Measurements from ENCODE around the gene SRGN. TPM values are rescaled to one million over a fixed set of nuclear protein-coding genes. Genes with fewer than 3 reads are reported as not detected.
A peak's percentile ranks its signal among the peaks of the same experiment; 100 is the strongest.

The SRGN gene
- total and polyA plus RNA-seq, 2 of the 13 experiments (the other 11 are each of a cell fraction or from before 2014, with no cell fraction given) = 0.09 TPM; not detected in 1

DNA sequence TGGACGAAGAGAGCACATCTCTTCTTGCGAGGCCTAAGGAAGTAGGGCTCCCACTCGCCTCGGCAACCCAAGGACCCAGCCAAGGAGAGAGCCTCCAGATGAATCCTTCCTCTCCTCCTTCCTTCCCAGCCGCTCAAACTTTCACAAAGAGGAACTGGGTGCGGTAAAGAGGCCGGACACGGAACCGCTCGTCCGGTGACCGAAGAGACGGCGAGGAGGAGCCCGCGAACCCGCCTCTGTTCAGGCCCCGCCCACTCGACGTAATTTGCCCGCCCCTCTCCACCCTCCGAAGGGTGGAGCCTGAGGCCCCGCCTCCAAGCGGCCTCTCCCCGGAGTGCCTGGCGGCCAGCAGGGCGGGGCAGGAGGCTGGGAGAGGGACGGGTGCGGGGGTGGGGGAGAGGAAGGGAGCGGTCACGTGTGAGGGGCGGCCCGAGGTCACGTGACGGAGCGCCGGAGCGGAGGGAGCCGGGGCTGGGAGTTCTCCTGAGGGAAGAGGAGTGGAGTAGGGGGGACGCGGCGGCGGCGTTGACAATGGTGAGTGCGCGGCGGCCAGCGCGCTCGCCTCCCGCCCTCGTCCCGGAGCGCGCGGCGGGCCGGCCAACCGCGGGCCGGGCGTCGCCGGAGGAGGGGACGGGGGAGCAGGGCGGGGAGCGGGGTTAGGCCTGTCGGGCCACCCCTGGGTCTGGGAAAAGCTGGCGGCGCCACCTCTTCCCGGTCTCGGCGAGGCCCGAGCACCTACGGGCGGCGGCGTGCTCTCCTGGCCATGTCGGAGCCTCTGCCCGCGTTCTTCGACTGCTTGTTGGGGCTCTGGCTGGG lies 36.1 kb downstream of the SRGN start, which contains the start of gene VPS26A (continued):
- TF ChIP-seq, protein P1, sequence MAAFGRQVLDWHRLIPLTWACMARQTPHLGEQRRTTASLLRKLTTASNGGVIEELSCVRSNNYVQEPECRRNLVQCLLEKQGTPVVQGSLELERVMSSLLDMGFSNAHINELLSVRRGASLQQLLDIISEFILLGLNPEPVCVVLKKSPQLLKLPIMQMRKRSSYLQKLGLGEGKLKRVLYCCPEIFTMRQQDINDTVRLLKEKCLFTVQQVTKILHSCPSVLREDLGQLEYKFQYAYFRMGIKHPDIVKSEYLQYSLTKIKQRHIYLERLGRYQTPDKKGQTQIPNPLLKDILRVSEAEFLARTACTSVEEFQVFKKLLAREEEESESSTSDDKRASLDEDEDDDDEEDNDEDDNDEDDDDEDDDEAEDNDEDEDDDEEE (CRISPR knock-in tag; IDR thresholded peaks at IDR 0.05) = peak; percentile 96
- TF ChIP-seq CHCHD3 (CRISPR knock-in tag; IDR thresholded peaks at IDR 0.05) = no peak
- TF ChIP-seq ZNF343 (CRISPR knock-in tag; IDR thresholded peaks at IDR 0.05) = 0 out of 2 replicates have a peak, but pooled peaks have one; percentile 50
- TF ChIP-seq, protein P2, sequence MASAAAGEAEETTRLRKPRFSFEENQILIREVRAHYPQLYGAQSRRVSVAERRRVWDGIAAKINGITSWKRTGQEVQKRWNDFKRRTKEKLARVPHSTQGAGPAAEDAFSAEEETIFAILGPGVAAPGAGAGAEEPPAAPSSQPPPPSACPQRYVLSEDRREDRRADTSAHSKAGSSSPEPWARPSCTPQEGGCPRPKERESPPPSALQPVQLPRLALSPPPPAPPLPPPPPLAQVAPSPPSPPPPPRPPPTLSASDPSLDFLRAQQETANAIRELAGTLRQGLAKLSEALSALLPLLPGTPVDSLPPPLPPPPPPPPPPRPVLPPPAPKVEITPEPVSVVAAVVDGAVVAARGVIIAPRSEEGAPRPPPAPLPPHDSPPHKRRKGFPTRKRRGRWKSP (CRISPR knock-in tag; IDR thresholded peaks at IDR 0.05) = no peak; the same call in none of the 2 replicates
- TF ChIP-seq, protein P3, sequence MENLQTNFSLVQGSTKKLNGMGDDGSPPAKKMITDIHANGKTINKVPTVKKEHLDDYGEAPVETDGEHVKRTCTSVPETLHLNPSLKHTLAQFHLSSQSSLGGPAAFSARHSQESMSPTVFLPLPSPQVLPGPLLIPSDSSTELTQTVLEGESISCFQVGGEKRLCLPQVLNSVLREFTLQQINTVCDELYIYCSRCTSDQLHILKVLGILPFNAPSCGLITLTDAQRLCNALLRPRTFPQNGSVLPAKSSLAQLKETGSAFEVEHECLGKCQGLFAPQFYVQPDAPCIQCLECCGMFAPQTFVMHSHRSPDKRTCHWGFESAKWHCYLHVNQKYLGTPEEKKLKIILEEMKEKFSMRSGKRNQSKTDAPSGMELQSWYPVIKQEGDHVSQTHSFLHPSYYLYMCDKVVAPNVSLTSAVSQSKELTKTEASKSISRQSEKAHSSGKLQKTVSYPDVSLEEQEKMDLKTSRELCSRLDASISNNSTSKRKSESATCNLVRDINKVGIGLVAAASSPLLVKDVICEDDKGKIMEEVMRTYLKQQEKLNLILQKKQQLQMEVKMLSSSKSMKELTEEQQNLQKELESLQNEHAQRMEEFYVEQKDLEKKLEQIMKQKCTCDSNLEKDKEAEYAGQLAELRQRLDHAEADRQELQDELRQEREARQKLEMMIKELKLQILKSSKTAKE (CRISPR knock-in tag; IDR thresholded peaks at IDR 0.05; ENCODE audit: borderline replicate concordance) = no peak
- TF ChIP-seq KLF16 (CRISPR knock-in tag; IDR thresholded peaks at IDR 0.05) = peak in 1 of 2 experiments; percentile 6; a peak in 2 of 4 replicates
- no peak for TF ChIP-seq SKI (IDR thresholded peaks at IDR 0.05; ENCODE audit: partially characterized antibody)
- TF ChIP-seq FIP1L1 (IDR thresholded peaks at IDR 0.05; ENCODE audit: borderline replicate concordance, insufficient read depth, low read depth, low read length) = no peak
- TF ChIP-seq MZF1 (CRISPR knock-in tag; IDR thresholded peaks at IDR 0.05; ENCODE audit: borderline replicate concordance) = no peak
- TF ChIP-seq RAD51 (IDR thresholded peaks at IDR 0.05; ENCODE audit: borderline replicate concordance) = peak; percentile 100
- peak; percentile 46; the same call in 1 of the 2 replicates for TF ChIP-seq ZSCAN21 (CRISPR knock-in tag; IDR thresholded peaks at IDR 0.05; ENCODE audit: borderline replicate concordance)
- TF ChIP-seq JDP2 (CRISPR knock-in tag; IDR thresholded peaks at IDR 0.05; ENCODE audit: borderline replicate concordance) = no peak
- TF ChIP-seq, protein P4, sequence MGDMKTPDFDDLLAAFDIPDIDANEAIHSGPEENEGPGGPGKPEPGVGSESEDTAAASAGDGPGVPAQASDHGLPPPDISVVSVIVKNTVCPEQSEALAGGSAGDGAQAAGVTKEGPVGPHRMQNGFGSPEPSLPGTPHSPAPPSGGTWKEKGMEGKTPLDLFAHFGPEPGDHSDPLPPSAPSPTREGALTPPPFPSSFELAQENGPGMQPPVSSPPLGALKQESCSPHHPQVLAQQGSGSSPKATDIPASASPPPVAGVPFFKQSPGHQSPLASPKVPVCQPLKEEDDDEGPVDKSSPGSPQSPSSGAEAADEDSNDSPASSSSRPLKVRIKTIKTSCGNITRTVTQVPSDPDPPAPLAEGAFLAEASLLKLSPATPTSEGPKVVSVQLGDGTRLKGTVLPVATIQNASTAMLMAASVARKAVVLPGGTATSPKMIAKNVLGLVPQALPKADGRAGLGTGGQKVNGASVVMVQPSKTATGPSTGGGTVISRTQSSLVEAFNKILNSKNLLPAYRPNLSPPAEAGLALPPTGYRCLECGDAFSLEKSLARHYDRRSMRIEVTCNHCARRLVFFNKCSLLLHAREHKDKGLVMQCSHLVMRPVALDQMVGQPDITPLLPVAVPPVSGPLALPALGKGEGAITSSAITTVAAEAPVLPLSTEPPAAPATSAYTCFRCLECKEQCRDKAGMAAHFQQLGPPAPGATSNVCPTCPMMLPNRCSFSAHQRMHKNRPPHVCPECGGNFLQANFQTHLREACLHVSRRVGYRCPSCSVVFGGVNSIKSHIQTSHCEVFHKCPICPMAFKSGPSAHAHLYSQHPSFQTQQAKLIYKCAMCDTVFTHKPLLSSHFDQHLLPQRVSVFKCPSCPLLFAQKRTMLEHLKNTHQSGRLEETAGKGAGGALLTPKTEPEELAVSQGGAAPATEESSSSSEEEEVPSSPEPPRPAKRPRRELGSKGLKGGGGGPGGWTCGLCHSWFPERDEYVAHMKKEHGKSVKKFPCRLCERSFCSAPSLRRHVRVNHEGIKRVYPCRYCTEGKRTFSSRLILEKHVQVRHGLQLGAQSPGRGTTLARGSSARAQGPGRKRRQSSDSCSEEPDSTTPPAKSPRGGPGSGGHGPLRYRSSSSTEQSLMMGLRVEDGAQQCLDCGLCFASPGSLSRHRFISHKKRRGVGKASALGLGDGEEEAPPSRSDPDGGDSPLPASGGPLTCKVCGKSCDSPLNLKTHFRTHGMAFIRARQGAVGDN (CRISPR knock-in tag; IDR thresholded peaks at IDR 0.05) = peak; percentile 82
- TF ChIP-seq, protein P5, sequence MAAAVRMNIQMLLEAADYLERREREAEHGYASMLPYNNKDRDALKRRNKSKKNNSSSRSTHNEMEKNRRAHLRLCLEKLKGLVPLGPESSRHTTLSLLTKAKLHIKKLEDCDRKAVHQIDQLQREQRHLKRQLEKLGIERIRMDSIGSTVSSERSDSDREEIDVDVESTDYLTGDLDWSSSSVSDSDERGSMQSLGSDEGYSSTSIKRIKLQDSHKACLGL (CRISPR knock-in tag; IDR thresholded peaks at IDR 0.05) = peak; percentile 56; the same call in 1 of the 2 replicates
